HPDE6-E6E7 (cell line): ENCODE measurements around the gene FOXD4L1.
"Not testable (repeated sequence)": the region's sequence is repeated elsewhere in the genome, so short reads cannot be mapped to it uniquely, and the experiment has no call there.

Source experiments
- DNase-seq: peaks from one replicate; pipeline ENCODE4 v3.0.0; 2011; ENCODE audit warnings: missing footprints; ENCODE audit errors: extremely low spot score

Gene FOXD4L1

DNA sequence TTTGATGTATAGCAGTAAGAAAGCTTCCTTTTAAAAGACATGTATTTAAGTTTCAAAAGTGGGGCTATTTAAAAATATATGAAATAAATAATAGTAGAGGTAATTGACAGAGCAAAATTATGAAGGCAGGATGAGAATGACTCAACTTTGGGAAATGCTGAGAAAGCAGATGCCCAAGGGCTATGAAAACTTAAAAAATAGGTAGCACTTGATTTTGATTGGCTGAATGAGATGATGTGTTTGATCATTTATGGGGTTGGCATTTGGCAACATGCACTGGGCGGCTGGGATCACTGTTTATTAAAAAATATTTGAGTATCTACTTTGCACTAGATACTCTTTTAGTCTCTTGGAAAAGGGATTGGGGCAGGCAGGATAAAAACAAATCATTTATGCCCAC lies 26.5 kb downstream of the FOXD4L1 start:
- DNase-seq = not testable (repeated sequence)

- DNase-seq = not testable (repeated sequence)
These were observed 29.0 kb downstream of the FOXD4L1 start for GRCh38 chr2:113527350-113528045.

- not testable (repeated sequence) for DNase-seq
These were observed 29.7 kb downstream of the FOXD4L1 start for GRCh38 chr2:113528126-113528525.

DNA sequence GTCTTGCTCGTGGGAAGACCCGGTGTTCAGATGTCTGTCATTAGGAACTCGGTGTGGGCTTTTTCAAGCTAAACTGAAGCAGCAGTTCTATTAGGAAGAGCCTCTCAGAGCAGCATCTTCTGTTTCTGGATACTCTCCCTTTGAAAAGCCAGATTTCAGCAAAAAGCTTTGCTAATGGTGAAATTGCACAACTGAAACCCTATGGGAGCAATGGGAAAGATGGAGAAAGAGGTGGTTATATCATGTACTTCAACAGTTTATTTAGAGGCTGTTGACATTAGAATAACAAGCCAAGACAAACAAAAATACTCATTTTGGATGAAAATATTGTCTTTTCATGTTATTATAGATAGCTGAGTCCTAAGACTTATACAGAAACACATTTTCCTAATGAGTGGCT lies 30.4 kb downstream of the FOXD4L1 start:
- DNase-seq = not testable (repeated sequence)

DNA sequence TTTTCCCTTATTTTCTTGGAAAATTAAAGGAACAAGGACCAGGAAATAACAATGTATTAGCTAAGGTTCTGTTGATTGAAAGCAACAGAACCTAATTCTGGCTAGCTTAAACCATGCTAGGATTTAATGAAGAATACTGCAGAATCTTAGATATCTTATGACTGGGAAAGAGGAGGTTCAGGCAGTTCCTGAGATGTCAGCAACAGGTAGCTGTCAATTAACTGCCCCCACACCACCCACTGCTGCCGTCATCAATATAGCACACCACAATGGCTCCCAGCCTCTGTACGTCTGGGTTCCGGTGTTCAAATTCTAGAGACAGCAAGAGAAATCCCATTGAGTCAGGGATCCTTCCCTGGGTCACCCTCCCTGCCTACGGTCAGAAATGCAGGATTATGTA lies 34.5 kb downstream of the FOXD4L1 start:
- not testable (repeated sequence) for DNase-seq

- DNase-seq = not testable (repeated sequence)
These were observed 38.1 kb downstream of the FOXD4L1 start for GRCh38 chr2:113536573-113536972.

- DNase-seq = not testable (repeated sequence)
These were observed 42.4 kb downstream of the FOXD4L1 start for GRCh38 chr2:113540834-113541203.

DNA sequence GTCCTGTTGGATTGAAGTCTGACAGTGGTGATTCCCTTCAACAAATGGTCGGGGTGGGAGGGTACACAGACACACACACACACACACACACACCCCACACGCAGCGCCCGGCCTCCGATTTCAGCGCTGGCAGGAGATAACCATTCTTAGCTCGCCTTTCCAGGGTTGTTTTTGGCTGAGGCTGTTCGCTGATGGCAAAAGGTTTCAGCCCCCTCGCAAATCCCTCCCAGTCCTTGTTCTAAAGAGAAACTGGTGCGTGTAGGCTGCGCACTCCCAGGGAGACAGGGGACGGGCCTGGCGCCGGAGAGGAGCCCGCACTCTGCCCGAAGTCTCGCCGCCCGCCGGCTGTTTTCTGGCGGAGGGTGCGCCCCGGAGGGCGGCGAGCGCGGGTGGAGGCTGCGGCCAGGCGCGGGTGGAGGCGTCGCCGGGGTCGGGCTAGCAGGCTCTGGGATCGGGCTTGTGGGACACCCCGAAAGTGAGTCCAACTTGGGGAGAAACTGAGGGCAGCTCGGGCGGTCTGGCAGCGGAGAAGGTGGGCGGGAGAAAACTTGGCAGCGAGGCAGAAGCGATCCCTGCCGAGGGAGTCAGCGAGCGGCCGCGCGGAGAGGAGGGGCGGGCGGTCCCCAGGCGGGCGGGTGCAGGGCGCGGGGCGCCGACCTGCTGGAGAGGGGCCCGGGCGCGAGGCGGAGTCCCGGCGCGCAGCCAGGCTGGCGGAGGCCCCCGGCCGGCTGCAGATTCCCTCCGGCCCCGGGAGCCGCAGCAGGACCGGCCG lies 42.9 kb downstream of the FOXD4L1 start:
- DNase-seq = not testable (repeated sequence)

DNA sequence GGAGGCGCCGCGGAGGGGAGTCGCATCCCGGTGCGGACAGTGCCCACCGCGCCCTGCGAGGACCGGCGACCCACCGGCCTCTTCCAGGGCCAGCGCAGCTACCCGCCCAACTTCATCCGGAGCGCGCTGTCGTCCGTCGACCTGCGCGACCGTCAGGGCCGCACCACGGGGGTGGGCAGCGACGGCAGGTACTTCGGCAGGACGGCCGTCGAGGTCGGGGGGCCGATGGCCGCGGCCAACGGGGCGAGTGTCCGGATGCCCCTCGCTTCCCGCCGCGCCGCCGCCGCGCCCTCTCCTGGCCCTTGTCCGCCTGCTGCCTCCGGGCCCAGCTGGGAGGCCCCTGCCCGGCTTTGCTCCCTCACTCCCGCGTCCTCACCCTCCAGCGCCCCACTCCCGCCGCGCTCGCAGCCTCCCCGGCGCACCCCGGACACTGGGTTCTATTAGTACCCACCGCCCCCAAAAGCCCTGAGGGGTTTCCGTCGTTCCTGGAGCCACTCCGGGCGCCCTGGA lies 43.6 kb downstream of the FOXD4L1 start:
- DNase-seq = not testable (repeated sequence)

DNA sequence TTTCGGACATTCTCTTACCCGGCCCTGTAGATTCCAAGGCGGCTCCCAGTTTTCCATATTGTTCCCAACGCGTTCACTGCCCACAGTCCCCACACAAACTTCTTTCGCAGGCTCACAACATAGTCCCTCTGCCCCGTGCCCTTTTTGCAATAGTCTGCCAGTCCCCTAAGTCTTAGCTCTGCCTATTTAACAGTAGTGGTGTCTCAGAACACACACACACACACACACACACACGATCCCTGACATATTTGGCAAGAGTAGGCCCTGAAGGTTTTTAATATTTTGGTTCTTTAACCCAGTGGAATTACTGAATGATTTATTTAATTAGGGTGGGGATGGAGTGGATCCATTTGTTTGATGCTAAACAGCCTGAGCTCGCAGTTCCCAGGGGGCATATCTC lies 44.1 kb downstream of the FOXD4L1 start:
- not testable (repeated sequence) for DNase-seq
